HG03378 (cell line): ENCODE results near the gene RACGAP1.
"Not testable (repeated sequence)": the region's sequence is repeated elsewhere in the genome, so short reads cannot be mapped to it uniquely, and the experiment has no call there.

Experiments
- ATAC-seq: cut with Tn5 transposase; IDR thresholded peaks from one replicate; pipeline ENCODE4 v1.9.1; 2021; ENCODE audit warnings: mild to moderate bottlenecking, moderate library complexity; ENCODE audit not compliant: unreplicated experiment

The RACGAP1 gene

DNA sequence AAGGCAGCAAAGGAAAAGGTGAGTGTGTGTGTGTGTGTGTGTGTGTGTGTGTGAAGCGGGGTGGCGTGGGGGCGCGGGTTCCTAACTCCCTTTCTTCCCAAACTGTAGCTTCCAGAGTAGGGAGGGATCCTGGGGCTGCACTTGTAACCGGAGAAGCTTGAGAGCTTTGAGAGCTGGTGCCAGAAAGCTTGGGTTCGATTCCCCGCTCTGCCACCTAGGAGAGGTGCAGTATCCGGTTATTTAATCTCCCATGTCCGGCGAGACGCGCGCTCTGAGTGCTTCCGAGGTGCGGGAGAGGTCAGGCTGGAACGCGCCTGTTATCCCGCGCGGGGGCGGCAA is 7.2 kb upstream of the RACGAP1 start:
- ATAC-seq: no peak

DNA sequence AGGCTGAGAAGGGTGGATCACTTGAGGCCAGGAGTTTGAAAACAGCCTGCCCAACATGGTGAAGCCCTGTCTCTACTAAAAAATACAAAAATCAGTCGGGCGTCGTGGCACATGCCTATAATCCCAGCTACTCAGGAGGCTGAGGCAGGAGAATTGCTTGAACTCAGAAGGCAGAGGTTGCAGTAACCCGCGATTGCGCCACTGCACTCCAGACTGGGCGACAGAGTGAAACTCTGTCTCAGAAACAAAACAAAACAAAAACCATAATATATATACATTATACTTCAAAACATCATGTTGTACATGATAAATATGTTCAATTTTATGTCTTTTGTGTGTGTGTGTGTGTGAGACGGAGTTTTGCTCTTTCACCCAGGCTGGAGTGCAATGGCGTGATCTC is 5.2 kb upstream of the RACGAP1 start:
- ATAC-seq: not testable (repeated sequence)

DNA sequence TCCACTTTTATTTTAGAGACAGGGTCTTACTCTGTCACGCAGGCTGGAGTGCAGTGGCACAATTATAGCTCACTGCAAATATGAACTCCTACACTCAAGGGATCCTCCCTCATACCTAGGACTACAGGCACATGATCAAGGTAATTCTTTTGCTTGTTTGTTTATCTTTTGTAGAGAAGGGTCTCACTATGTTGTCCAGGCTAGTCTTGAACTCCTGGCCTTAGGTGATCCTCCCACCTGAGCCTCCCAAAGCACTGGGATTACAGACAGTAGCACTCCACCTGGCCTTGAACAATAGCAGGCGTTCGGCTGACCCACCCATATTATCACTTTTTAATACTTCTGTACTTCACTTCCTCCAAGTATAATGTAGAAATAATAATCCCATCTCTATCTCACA is 1.4 kb upstream of the RACGAP1 start:
- no peak for ATAC-seq

DNA sequence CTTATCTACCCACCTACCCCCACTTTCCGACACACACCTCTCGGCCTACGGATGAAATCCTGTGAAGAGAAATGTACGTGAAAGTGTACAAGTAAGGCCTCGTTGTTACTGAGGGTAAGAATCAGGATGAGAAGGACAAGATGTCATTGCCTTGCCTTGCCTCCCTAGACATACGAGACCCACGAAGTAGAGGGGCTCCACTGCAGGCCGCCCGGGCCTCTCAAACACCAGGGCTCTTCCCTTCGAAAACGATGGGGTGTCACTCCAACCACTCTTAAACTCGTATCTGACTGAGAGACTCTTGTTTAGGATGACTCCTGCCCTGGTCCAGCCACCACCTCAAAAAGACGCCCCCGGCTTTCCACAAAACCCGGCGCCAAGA is 498 bp downstream of the RACGAP1 start:
- peak; percentile 4 for ATAC-seq

DNA sequence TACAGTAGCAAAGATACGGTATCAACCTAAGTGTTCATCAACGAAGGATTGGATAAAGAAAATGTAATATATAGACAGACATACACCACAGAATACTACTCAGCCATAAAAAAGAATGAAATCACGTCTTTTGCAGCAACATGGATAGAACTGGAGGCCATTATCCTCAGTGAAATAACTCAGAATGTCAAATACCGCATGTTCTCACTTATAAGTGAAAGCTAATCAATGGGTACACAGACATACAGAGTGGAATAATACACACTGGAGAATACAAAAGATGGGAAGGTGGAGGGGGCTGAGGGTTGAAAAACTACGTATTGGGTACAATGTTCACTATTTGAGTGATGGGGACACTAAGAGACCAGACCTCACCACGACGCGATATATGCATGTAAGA is 1.1 kb downstream of the RACGAP1 start:
- no peak for ATAC-seq

DNA sequence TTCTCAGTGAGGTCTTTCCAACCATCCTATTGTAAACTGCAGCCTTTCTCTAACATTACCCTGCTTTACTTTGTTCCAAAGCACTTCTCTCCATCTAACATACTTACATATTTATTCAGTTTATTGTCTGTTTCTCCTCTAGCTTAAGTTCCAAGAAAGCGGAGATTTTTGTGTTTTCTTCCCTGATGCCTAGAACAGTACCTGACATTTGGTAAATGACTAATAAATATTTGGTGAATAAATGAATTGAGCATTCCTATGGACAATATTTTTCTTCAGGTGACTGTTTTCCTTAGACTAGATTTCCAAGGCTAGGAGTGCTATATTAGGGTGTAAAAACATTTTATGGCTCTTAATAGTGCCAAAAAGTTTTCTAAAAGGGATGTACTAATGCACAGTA is 2.4 kb downstream of the RACGAP1 start:
- ATAC-seq: no peak

DNA sequence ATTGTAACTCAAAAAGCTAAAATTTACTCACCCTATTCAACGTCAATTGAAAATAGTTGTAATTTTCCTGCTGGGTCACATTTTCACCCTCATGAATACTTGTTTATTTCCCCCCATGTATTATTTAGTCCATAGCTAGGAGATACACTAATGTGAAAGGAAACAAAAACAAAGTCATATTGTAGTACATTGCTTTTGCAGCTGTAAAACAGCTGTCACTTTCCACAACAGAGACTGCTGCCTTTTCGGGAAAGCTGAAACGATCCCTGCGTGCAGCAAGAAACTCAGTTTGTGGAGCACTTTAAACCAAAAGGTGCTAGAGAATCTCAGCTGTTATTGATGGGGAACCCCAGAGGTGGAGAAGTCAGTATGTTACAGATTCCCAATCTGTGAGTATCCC is 4.3 kb downstream of the RACGAP1 start:
- no peak for ATAC-seq

DNA sequence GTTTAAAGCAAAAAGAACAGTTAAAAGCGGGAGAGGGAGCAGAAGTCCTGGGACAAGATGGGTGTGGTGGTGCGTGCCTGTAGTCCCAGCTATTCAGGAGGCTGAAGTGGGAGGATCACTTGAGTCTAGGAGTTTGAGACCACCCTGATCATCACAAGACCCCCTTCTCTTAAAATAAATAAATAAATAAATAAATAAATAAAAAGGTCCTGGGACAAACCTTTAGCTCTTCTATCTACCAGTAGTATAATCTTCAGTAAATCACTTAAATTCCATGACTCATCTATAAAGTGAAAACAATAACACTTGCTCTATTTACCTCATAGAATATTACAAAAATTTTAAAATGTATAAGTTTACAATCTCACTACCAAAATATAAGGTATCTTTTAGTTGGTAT is 5.8 kb downstream of the RACGAP1 start:
- no peak for ATAC-seq

DNA sequence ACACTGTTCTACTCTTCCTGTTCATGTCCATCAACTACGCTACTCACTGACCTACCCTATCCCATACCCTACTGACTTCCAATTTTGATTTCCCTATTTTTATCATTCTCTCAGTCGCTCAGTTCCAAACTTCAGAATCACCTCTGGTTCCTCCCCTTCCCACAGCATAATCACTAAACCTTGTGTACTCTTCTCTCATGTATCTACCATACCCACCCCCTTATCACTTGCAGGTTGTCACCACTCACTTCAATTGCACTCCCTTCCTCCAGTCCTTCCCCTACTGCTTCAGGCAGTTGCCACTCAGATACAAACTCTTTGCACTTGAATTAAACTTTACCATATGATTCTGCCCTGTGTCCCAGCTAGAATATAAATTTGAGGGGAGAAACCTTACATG is 6.3 kb downstream of the RACGAP1 start:
- ATAC-seq: no peak

DNA sequence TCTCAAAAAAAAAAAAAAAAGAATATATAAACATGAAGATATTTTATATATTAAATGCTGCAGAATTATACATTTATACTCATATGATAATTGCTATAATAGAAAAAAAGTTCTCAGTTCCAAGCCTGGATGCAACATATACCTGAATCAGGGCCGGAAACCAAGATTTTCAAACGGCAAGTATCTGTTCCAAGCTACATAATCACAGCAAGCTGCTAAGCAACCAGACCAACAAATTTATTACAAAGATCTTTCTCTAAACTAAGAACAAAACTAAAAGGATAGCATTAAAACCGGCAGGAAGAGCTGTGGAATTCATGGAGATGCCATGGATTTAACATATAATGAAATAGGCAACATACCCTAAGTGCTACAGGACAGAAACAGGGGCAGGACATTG is 7.1 kb downstream of the RACGAP1 start:
- no peak for ATAC-seq

DNA sequence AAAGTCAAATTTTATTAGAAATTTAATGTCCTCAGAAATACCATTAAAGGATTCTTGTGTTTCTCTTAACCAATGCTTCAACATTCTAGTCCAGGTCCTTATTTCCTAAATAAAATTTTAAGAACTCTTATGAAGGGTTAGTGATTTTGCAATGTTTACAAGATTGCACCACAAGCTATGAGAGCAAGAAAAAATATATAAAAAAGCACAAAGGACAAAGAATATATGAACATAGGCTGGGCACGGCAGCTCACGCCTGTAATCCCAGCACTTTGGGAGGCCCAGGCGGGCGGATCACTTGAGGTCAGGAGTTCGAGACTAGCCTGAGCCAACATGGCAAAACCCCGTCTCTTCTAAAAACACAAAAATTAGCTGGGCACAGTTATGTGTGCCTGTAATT is 7.7 kb downstream of the RACGAP1 start:
- no peak for ATAC-seq

DNA sequence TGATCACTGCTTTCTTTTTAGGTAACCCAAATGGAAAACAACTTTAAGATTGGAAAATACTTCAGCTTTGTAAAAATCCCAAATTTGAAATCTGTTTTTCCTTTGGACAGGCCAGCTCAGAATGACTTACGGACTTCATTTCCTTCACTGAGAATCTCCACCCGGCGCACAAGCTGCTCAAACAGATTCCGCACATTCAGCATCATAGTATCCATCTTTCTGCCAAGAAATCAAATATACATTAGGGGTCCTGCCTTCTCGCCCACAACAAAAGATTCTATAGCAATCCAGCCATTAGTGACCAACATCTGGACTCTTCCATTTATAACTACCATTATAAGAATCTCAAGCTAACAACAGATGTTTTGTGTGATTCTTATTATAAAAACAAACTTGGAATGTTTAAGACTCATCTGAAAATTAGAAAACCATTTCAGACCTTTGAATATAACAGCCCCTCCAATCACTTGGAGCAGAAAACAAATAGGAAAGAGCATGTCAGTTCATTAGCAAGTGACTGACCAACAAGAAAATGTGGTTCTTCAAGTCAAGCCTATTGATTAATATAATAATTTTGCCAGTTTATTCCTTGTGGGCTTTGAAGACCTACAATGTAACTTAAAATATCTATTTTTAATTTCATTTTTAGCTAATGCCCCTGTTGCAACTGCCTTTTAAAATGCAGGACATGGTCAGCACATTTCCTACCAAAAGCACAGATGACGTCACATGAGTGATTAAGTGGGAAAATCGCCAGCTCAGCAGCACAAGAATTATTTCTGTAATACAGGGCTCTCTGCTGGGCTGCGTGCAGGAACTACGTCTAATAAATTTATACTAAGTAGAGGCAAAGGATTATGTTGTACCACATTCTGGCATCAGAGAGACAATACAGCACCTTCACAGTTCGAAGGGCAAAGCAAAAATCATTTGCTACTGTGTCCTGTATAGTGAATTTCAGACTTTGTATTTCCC is 8.5 kb downstream of the RACGAP1 start:
- ATAC-seq: no peak

DNA sequence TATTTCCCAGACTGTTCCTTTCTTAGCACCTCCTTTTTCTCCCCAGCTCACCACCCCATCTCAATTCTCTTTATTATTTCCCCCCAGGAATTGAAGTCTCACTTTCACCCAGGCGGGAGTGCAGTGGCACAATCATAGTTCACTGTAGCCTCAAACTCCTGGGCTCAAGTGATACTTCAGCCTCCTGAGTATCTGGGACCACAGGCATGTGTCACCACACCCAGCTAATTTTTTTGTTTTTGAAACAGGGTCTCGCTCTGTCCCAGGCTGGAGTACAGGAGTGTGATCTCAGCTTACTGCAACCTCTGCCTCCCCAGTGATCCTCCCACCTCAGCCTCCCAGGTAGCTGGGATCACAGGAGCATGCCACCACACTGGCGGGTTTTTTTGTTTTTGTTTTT is 11.0 kb downstream of the RACGAP1 start:
- ATAC-seq: no peak

DNA sequence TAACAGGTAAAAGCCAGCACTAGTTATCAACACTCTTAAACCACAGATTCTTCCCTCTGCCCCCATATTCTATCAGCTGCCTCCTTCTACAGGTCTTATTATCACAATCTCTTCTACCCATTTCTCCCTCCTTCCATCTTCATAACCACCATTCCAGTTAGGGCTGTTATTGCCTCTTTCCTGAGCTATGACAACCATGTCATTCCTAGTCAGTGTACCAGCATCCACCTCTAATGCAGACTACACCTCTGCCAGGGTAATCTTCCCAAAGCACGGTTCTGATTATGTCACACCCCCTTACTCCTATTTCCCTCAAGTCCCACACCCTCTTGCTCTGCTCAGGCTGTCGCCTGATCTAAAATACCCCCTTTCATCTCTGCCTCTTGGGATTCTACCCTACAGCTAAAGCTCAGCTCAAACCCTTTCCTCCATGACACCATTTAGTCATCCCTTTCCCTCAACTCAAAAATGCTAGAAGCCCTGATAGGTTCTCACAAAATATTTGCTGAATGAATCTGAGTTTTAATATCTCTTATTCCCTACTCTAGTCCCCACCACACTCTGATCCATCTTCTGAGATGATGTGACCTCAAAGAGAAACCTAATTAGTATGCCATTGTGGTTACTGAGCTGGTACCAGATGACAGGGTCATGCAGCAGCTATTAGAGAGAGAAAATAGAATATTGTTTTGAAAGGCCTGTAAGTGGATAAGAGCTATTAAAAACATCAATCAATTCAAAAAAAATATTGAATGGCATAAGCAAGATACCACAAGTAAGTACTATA is 11.7 kb downstream of the RACGAP1 start:
- no peak for ATAC-seq

DNA sequence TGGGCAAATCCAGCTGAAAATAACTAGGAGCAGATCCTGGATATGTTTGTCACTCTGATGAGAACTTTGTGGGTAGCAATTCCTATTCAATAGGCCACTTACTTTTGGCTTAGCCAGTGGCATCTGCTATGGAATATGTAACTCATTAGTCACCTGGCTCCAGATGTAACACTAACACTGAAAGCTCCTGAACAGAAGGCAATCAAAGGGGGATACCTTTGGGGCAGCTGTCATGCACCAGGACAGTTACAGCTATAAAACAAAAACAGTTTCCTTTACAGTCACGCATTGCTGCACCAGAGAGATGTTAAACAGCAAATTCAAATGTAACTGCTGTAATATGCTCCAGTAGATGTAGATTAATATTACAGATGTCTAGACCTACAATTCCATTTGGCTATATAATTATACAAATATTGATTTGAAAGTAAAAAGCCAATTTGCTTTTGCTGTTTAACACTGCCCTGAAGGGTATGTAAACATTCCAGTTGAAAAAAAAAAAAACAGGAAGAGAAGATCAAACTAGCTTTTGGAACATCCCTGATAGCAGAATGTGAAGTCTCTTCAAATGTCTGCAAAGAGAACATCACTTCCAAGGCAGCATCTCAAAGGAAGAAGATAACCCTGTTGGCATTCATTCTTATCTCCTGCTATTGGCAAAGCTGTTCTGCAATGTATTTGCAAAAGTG is 18.4 kb downstream of the RACGAP1 start:
- no peak for ATAC-seq

DNA sequence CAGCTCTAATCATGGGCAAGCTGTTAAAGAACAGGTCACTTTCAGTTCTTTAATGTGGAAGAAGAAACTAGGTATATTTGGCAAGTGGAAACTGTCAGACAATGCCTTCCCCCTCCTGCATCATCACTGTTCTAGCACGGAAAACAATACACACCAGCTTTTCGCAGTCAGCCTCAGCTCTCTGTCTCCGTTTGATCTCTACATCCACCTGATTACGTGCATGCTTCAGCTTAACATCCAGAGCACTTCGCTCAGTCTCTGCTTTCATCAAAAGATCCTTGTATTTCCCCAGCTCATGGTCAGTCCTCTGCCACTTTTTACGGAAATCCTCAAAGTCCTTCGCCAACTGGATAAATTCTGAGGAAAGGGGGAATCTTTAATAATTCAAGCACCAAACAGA is 19.0 kb downstream of the RACGAP1 start:
- no peak for ATAC-seq

DNA sequence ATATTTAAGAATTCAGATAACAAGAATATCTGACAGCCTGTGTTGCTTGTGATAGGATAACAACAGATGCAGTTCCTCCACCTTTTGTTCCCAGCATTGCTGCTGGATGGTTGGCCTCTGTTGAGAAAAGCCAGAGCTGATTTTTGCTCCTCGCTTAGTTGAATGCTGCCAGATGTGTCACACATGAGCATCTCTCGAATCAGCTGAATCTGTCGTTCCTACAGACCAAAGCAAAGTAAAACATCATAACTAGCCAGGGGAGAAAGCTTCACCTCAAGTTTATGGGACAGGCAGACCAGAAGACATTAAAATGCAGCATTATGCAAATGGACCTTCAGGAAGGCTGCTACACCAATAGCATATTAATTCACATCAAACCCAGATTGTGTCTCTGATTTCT is 20.1 kb downstream of the RACGAP1 start:
- no peak for ATAC-seq

DNA sequence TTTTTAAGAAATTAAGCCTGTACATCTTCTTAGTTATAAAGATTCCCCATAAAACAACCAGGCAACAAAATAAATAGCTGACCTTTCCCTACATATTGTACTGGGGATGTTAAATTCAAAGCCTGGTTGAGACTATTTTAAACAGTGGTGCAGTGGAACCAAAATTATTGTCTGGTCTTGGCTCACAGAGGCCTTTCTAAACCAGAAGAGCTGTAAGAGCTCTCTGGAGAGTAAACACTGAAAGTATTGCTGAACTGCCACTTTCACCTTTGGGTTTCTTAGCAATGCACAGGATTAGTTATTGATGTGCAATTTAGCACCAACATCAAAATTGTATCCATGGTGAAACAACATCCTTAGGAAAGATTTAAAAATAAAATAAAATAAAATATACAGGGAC is 20.6 kb downstream of the RACGAP1 start:
- no peak for ATAC-seq

DNA sequence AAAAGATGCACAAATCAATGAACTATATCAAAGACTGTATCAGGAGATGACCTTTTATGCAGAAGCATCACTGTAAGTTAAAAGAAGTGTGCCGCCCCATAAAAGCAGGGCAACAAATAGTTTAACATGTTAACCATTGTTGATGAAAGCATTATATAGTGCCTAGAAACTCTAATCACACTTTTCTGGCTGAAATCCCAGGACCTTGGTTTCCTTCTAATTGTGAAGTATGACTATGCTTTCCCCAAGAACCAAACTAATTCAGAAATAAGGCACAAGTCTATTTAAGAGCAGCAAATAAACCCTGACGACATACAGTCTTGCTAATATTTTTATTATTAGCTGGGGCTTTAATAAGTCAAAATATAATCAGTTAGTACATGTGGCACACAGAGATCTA is 21.7 kb downstream of the RACGAP1 start:
- no peak for ATAC-seq

DNA sequence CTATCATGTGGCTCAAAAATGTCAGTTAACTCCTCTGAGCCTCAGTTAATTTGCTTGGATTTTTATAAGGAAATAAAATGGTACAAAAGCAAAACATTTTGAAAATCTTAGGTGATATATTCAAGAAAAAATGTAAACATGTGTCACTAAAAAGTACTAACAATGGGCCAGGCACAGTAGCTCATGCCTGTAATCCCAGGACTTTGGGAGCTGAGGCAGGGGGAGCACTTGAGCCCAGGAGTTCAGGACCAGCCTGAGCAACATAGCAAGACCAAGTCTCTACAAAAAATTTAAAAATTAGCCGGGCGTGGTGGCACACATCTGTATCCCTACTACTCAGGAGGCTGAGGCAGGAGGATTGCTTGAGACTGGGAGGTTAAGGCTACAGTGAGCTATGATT is 26.8 kb downstream of the RACGAP1 start:
- ATAC-seq: no peak

DNA sequence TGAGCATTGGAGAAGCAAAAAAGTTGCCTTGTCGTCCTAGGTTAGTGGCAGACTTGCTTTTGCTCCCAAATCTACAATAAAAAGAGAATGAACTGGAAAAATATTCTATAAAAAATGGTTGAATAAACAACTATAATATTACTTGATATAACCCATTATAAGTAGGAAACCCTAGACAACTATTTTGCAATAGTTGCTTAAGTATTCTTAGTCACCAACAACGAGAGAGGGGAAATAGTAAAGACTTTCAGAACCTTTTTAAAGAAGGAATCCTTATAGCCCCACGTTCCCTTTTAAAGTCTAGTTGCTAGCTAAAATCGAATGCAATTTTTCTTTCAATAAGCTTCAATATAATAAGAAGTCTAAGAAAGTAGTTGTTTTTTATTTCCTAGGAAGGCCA is 35.0 kb downstream of the RACGAP1 start:
- ATAC-seq: no peak

DNA sequence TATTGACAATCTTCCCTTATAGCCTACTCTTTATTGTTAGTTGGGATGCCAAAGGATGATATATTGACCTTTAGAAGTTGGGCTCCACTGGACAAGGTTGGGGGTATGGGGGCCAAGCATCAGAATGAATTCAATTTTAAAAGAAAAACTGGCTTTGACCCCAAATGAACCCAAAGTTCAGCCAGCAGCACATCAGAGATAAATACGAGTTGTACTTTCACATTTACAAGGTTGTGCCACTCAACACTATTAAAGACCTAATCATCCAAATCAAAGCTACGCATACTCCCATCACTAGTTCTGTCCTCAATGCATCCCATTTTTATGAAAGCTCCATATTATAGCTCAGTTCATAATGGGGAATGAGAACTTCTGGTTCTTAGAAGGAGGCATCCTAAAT is 35.9 kb downstream of the RACGAP1 start:
- ATAC-seq: not testable (repeated sequence)
